Measurements from ENCODE around the gene ME3.

Gene ME3

DNA sequence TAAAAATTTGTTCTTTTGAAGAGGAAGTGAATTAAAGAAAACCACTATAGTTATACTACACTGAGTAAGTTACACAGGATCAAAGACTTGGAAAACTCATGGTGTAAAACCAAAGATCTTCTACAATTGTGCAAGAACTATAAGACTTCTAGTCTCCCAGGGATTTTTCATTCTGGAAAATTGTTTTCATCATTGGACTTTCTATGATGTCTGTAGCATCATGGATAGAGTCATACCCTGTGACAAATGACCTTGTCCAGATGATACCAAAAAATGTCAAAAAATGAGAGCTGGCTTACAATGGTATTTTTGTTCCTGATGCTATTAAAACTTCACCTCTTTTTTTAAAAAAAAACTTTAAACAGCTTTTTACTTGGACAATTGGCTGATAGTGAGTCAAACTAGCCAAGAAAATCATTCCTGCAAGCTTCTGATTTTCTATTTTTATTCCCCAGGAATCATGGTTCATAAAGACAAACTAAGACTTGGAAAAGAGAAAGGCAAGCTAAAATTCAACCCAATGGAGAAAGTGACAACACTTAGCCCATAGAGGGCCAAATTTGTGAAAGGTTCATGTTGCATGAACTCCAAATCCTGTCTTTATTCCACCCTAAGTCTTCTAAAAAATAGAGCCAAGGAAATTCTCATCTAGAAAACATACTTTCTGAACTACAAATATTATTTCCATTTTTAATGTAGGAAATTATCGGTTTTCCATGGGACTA, 30.7 kb downstream of the ME3 start:
- H3K4me3 ChIP-seq (replicated peaks; ENCODE audit: insufficient read depth, low read length): no peak overlapping the region
- no peak overlapping the region for H3K27ac ChIP-seq (replicated peaks)
- DNase-seq (ENCODE audit: low read depth in 1 of 2, low spot score in 1 of 2): no peak
- H3K27me3 ChIP-seq (ENCODE audit: insufficient read depth, poor library complexity, severe bottlenecking): peaks cover 3% of the 10 kb centered on the region
- TF ChIP-seq, protein P1, sequence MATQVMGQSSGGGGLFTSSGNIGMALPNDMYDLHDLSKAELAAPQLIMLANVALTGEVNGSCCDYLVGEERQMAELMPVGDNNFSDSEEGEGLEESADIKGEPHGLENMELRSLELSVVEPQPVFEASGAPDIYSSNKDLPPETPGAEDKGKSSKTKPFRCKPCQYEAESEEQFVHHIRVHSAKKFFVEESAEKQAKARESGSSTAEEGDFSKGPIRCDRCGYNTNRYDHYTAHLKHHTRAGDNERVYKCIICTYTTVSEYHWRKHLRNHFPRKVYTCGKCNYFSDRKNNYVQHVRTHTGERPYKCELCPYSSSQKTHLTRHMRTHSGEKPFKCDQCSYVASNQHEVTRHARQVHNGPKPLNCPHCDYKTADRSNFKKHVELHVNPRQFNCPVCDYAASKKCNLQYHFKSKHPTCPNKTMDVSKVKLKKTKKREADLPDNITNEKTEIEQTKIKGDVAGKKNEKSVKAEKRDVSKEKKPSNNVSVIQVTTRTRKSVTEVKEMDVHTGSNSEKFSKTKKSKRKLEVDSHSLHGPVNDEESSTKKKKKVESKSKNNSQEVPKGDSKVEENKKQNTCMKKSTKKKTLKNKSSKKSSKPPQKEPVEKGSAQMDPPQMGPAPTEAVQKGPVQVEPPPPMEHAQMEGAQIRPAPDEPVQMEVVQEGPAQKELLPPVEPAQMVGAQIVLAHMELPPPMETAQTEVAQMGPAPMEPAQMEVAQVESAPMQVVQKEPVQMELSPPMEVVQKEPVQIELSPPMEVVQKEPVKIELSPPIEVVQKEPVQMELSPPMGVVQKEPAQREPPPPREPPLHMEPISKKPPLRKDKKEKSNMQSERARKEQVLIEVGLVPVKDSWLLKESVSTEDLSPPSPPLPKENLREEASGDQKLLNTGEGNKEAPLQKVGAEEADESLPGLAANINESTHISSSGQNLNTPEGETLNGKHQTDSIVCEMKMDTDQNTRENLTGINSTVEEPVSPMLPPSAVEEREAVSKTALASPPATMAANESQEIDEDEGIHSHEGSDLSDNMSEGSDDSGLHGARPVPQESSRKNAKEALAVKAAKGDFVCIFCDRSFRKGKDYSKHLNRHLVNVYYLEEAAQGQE (IDR thresholded peaks at IDR 0.05; ENCODE audit: insufficient replicate concordance, low read depth): no peak
- TF ChIP-seq SPI1 (IDR thresholded peaks at IDR 0.05; ENCODE audit: borderline replicate concordance, low read depth) (no peak), POLR2AphosphoS5 (IDR thresholded peaks at IDR 0.05; ENCODE audit: low read depth) (no peak), GABPA (IDR thresholded peaks at IDR 0.05; ENCODE audit: low read depth) (no peak)
- TF ChIP-seq, protein P2, sequence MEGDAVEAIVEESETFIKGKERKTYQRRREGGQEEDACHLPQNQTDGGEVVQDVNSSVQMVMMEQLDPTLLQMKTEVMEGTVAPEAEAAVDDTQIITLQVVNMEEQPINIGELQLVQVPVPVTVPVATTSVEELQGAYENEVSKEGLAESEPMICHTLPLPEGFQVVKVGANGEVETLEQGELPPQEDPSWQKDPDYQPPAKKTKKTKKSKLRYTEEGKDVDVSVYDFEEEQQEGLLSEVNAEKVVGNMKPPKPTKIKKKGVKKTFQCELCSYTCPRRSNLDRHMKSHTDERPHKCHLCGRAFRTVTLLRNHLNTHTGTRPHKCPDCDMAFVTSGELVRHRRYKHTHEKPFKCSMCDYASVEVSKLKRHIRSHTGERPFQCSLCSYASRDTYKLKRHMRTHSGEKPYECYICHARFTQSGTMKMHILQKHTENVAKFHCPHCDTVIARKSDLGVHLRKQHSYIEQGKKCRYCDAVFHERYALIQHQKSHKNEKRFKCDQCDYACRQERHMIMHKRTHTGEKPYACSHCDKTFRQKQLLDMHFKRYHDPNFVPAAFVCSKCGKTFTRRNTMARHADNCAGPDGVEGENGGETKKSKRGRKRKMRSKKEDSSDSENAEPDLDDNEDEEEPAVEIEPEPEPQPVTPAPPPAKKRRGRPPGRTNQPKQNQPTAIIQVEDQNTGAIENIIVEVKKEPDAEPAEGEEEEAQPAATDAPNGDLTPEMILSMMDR (IDR thresholded peaks at IDR 0.05; ENCODE audit: insufficient read depth, low read length): no peak

DNA sequence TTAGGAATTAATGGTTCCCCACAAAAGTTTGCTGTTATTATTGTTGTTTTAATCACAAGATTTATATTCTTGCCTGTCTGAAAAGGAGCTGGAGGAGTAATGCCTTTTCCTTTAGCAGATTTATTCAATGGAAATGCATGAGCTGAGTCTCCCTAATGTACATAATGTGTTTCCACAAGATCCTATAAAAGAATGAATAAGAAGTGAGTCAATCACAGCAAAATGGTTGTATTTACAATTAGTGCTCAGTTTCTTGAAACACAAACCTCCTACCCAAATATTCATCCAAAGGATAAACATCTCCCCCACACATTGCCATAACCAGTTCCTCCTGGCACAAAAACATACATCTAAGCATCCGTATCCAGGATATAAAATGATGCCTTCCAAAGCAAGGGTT, 33.3 kb downstream of the ME3 start:
- Histone ChIP-seq H3K4me3 (replicated peaks; ENCODE audit: insufficient read depth, low read length) (no peak overlapping the region), H3K27me3 (ENCODE audit: insufficient read depth, poor library complexity, severe bottlenecking) (peaks cover 3% of the 10 kb centered on the region), H3K27ac (replicated peaks) (no peak overlapping the region)
- no peak for DNase-seq (ENCODE audit: low read depth in 1 of 2, low spot score in 1 of 2)
- no peak for TF ChIP-seq SPI1 (IDR thresholded peaks at IDR 0.05; ENCODE audit: borderline replicate concordance, low read depth)
- TF ChIP-seq POLR2AphosphoS5 (IDR thresholded peaks at IDR 0.05; ENCODE audit: low read depth): no peak
- TF ChIP-seq, protein P1 (IDR thresholded peaks at IDR 0.05; ENCODE audit: insufficient replicate concordance, low read depth): no peak
- TF ChIP-seq, protein P2 (IDR thresholded peaks at IDR 0.05; ENCODE audit: insufficient read depth, low read length): no peak
- TF ChIP-seq GABPA (IDR thresholded peaks at IDR 0.05; ENCODE audit: low read depth): no peak

- Histone ChIP-seq H3K27me3 (ENCODE audit: insufficient read depth, poor library complexity, severe bottlenecking) (peaks cover 3% of the 10 kb centered on the region), H3K27ac (replicated peaks) (no peak overlapping the region), H3K4me3 (replicated peaks; ENCODE audit: insufficient read depth, low read length) (no peak overlapping the region)
- DNase-seq (ENCODE audit: low read depth in 1 of 2, low spot score in 1 of 2): no peak
- TF ChIP-seq GABPA (IDR thresholded peaks at IDR 0.05; ENCODE audit: low read depth) (no peak), SPI1 (IDR thresholded peaks at IDR 0.05; ENCODE audit: borderline replicate concordance, low read depth) (no peak)
- TF ChIP-seq, protein P2 (IDR thresholded peaks at IDR 0.05; ENCODE audit: insufficient read depth, low read length): no peak
- TF ChIP-seq, protein P1 (IDR thresholded peaks at IDR 0.05; ENCODE audit: insufficient replicate concordance, low read depth): no peak
Observed at GRCh38 chr11:86638673-86639072, 33.7 kb downstream of the ME3 start.

Measured in HL-60 (cell line).